ENCODE data around the gene GRM7.

Gene GRM7

DNA sequence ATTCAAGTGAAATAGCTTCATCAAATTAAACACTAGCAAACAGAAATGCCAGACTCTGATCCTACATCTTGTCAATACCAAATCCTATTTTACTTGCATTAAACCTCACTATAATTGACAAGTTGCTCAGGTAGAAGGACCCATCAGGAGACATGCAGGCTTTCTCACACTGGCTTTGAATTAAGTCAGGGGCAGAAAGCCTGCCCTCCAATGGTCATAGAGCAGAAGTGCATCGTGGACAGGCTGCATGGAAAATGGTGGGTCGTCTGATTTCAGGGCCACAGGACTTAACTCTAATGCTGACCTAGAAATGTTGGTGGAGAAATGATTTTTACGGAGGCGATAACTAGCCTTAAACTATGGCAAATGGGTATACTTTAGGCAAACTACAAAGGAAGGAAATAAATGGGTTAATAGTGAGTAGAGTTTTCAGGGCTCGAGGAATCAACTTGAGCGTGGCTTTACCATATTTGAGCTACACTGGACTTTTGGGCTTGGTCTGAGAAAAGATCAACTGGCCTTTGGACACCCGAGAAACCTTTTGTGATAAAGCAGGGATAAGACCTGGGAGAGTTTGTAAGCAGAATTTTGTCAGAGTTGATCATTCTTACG, 283.9 kb downstream of the GRM7 start:
- DNase-seq = no peak

DNA sequence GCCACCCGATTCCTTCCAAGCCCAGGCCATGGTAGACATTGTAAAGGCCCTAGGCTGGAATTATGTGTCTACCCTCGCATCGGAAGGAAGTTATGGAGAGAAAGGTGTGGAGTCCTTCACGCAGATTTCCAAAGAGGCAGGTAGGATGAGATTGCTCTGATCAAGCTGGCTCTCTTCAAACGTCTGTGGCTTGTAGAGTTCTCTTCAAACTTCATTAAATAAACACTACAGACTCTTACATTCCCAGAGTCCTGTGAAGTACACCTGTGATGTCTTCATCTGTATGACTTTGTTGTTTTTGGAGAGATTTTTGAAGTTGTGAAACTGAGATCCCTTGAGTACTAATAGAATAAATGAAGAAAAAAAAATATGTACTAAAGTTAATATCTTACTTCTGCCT, 285.6 kb downstream of the GRM7 start:
- DNase-seq = no peak

DNA sequence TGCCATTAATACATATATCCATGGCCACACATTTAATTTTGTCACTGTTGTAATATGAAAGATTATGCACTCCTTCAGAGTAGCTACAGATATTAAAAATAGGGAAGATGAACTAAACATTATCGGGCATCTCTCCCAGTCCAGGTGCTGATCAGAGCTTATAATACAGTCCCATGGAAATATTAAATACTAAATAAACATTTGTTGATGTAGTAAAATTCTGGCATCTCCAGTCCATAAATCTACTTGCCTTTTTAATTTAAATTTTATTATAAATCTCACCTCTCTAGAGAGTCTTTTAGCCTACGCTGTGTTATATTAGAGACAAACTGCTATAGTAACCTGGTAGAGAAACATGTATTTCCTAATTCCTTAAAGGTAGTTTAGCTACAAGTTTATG, 297.6 kb downstream of the GRM7 start:
- no peak for DNase-seq

GRCh38 chr3:7160689-7161088, 299.8 kb downstream of the GRM7 start:
- DNase-seq = no peak

DNA sequence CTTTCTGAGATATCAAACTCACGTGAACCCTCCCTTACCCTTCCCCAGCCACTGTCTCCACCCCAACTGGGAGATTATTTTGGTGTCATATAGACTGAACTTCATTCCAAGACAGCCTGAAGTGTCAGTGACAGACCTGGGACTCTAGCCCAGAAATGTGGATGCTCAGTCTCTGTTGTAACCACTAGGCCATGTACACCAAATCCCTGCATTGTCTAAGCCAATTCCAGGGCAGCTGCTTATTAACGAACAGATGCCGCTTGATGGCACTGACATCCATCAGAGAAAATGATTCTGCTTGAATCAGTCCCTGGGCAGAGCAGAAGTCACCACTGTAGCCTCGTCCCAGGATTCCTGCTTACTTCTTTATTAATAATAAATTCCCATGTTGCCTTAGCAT, 305.5 kb downstream of the GRM7 start:
- peak in 2 of 58 donors; percentile 2 to 9 for DNase-seq

GRCh38 chr3:7171493-7171892, 310.6 kb downstream of the GRM7 start:
- DNase-seq = peak in 1 of 58 donors; percentile 8

GRCh38 chr3:7172996-7173395, 312.1 kb downstream of the GRM7 start:
- DNase-seq = no peak

DNA sequence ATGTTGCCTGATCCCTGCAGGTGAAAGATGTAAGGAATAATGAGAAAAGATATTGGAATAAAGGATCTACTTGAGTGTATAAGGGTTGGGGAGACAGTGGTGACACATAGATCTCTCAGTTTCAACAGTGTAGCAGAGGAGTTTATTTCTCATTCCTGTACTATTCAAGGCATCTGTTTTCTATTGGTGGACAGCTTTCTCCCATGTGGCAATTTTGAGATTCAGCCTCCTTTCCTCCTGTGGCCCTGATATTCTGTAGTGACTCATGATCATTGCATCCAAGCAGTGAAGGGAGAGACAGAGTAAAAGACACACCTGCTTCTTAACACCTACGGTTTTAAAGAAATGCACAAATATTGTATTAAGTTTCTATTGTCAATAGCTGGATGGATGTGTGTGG, 327.6 kb downstream of the GRM7 start:
- DNase-seq = no peak

DNA sequence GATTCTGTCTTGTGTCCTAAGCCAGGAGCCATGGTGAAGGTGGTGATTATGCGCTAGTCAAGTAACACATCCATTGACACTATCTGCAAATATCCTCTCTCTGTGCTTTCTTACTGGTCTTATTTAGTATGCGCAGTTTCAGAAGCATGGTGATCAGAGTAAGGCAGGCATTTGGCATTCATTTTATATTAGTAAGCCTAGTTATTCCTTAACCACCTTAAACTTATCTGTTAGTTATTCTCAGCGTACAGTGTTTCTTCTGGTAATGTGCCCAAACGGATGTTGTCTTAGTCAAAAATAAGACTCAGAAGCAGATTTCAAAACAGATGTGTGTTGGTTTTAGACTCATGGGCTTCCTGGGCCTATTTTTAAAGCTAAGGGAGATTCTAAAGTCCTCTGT, 329.2 kb downstream of the GRM7 start:
- no peak for DNase-seq

DNA sequence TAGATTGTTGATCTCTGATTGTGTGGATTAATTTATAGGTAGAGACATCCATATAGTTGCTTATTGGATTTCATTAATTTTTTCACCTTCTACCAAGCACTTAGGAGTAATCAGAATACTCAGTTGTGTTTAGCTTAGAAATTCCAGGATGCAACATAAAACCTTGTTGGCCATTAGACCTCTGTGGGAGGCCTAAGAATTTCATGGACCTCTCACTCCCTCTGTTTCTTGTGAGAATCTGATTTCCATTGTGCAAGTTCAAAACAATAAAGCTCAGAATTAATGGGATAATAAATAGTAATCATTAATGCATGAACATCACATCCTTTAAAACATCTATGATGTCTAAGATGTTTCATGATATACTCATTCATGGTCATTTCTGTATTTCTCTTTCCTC, 332.4 kb downstream of the GRM7 start:
- no peak for DNase-seq

DNA sequence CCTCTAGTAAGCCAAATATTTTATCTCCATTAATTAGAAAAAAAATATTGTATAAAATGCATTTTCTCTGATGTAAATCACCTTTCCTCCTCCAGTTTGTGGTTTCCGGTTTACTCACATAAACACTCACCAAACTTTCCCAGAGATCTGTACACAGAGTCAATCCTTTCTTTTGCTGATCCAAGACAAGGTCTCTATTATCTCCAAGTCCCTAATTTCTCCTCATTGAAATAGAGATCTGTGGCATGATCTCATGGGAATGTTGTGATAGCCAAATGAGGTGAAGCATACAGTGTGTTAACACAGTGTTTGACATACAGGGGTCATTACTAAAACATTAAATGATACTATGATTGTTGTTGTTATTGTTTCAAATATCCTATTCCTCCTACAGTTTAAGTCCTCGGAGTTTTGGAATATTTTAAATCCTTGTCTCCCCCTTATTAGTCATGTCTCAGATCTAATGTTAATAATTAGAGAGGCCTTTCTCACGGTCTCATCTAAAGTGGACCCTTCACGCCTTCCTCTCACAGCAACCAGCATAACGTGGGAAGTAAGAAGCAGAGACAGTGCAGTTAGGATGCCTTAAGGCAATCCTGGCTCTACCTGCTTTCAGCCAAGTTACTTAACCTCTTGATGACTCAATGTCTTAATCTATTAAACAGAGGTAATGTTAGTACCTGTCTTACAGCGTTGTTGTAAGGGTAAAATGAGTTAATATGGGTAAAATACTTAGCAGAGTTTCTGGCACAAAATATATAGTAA, 333.3 kb downstream of the GRM7 start:
- DNase-seq = no peak

GRCh38 chr3:7195934-7196333, 335.0 kb downstream of the GRM7 start:
- no peak for DNase-seq

- no peak for DNase-seq
Measured at GRCh38 chr3:7201784-7202183, 340.9 kb downstream of the GRM7 start.

- DNase-seq = no peak
Measured at GRCh38 chr3:7203969-7204847, 343.3 kb downstream of the GRM7 start.

DNA sequence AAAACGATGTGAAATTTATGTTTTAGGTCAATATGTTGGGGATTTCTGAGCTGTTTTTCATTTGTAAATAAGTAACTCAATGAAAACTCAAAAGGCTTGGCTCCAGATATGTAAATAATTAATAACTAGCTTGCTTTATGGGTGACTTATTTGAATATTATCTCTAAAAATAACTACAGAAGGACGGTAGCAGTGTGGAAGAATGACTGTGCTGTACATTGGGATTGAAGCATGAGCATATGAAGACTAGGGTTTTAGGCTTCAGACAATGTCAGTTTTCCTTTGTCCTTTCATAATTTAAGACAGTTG, 343.9 kb downstream of the GRM7 start:
- DNase-seq = no peak

DNA sequence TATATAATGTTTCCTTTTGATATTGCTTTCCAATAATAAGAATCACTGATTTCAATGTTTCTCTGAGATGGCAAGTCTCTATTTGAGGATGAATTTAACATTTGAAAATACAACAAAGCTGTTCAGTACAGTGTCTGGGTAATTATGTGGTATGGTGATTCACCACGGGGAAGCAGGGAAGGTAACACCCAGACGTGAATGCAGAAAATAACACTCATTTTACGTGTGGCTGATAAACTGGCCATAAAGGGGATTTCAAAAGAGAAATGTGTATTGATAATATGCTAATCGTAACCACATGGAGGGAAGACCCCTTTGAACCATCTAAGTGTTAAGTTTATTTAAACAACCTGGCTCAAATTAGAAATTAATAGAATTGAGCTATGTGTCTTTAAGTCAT, 344.6 kb downstream of the GRM7 start:
- peak in 1 of 58 donors; percentile 9 for DNase-seq

GRCh38 chr3:7205962-7206361, 345.0 kb downstream of the GRM7 start:
- no peak for DNase-seq

GRCh38 chr3:7207125-7207524, 346.2 kb downstream of the GRM7 start:
- DNase-seq = peak in 3 of 58 donors; percentile 1 to 10 (median 4)

DNA sequence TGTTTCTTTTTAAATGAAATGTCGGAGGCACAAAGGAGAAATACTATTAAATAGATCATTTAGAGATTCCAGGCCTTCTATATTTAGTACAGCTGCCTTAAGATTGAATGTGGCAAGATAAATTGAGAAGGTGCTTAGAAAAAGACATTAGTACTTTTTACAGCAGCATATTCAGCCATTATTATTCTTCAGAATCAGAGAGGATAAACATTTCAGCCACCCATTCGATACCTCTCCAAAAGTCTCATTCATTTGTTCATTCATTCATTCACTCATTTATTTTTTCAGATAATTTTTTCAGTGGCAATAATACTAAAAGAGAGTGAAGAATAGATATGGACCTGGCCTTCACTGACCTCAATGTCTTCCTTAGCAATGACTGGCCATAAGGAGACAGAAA, 347.0 kb downstream of the GRM7 start:
- no peak for DNase-seq

GRCh38 chr3:7209098-7209497, 348.2 kb downstream of the GRM7 start:
- DNase-seq = no peak

DNA sequence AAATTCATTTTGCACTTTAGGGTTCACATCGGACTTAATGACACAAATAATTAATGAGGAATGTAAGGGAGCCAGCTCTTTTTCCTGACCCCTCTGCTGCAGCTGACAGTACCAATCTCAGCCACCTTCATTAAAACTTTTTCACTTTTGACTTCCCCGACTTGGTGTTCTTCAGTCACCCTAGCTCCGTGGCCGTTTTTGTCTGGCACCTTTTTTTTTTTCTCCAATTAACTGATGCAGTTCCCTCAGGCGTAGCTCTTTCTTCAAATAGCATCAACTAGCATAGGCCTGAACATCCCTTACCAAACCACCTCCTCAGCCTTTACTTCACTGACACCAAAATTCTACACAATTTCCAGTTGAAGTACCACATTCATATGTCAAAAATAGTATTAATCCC, 350.8 kb downstream of the GRM7 start:
- DNase-seq = no peak

DNA sequence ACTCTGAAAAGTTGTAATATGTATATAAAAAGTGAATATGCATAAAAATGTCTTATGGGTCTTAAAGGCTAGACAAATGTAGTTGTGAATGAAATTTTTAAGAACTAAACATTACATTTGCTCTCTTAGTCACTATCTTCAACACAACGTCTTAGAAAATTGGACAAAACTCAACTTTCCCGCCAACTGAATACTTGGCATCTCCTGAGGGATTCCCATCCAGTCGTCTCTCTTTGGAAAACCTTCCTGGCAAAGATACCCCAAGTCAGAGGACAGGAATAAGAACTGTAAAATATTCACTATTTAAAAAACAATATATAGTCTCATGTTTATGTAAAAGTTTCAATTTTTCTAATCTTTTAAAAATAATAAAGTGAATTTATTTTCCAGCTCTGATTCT, 354.8 kb downstream of the GRM7 start:
- DNase-seq = no peak

GRCh38 chr3:7226393-7226792, 365.5 kb downstream of the GRM7 start:
- DNase-seq = no peak

Measured in anterior cingulate cortex (tissue), 58 donors.